Activated T-helper 9 cell treated with anti-CD3 and anti-CD28 coated beads, Interleukin-2, amount 50 U/mL, for 16 hours (primary cell): ENCODE results near the gene MEPCE.
"Not testable (repeated sequence)": the region's sequence is repeated elsewhere in the genome, so short reads cannot be mapped to it uniquely, and the experiment has no call there.

Experiments
- DNase-seq: peaks from one replicate; pipeline ENCODE4 v3.0.0-alpha.2; 2020; ENCODE audit warnings: low read depth

The MEPCE gene

DNA sequence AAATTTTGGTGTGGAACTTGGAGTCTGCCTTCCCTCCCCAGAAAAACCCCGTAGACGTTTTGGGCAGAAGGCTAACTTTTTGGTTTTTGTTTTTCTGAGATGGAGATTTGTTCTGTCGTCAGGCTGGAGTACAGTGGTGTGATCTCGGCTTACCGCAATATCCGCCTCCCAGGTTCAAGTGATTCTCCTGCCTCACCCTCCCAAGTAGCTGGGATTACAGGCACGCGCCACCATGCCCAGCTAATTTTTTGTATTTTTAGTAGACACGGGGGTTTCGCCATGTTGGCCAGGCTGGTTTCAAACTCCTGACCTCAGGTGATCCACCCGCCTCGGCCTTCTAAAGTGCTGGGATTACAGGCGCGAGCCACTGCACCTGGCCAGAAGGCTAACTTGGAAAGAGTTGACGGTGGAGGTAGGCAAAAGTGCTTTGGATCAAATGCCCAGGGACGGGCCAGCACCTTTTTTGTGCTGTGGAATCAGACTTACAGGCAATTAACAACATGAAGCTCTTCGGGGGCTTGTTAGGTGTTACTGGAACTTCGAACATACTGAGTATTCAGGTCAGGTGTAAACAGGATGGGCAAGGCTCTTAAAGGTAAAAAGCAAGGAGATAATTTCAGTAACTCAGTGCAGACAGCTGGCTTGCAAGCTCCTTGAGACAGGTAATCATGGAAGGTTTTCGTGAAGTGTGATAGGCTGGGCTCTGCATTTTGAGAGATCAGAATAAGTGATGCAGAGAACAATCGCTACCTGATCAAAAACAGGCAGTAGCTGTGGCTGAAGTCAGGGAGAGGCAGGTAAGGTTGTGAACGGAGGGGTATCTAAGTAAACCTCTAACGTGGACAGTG is 4.9 kb downstream of the MEPCE start:
- DNase-seq: no peak

DNA sequence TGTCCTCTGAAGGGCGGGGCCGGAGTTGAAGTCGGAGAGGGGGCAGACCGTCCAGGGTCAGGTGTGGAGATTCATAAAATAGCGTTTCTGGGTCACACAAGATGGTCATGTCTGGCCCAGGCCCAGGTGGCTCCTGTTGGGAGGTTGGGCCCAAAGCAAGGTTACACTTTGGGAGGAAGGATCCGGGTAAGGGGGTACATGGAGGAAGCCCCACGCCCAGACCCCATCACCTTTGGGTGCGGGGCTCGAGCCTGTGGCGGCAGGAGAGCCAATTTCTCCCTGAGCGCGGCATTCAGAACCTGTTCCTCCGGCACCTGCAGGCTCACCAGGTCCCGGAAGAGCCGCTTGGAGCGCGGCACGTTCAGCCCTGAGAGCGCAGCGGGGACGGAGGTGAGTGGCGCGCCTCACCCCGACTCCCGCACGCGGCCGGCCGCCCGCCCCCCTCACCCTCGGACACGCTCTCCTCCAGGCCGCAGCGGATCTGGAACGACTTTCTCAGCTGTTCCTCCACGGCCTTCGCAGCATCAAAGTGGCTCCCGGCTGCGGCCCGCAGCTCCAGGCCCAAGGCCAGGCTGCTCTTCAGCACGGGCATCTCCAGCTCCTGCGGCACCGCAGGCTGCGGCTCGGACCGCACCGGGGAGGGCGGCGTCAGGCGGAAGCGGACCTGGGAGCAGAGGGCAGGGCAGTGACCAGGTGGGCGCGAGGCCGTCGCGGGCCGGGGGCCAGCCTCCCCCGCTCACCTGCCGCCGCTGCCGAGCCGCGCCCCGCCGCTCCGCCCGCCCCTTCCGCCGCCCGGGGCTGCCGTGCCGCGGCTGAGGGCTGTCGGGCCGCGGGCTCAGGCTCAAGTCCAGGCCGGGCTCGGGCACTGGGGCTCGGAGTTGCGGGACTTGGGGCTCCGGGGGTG is 6.0 kb downstream of the MEPCE start:
- DNase-seq: peak; percentile 28

DNA sequence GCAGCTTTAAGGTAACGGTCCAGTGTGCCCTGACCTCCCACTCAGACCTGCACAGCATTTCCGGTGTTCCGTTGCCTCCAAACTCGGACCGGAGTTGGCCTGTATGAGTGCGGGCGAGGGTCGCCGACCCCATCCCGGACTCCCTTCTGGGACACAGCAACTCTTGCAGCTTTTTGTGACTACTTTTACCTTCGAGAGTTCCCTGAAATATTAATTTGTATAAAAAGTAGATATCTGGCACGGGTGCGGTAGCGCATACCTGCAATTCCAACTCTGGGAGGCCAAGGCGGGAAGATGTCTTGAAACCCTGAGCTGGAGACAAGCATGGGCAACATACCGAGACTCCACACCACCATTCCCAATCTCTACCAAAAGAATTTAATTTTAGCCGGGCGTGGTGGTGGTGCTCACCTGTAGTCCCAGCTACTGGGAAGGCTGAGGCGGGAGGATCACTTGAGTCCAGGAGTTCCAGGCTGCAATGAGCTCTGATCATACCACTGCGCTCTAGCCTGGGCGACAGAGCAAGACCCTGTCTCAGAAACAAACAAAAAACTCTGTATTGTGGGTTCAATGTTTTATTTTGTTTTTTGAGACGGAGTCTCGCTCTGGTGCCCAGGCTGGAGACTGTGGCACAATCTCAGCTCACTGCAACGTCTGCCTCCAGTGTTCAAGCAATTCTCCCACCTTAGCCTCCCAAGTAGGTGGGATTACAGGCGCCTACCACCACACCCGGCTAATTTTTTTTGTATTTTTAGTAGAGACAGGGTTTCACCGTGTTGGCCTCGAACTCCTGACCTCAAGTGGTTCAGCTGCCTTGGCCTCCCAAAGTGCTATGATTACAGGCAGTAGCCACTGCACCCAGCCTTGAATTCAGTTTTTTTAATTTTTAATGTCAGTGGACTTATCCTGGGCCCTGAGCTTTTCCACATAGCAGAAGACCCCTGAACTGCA is 7.8 kb downstream of the MEPCE start:
- DNase-seq: no peak

- DNase-seq: no peak
These were observed 8.5 kb downstream of the MEPCE start for GRCh38 chr7:100438172-100438571.

DNA sequence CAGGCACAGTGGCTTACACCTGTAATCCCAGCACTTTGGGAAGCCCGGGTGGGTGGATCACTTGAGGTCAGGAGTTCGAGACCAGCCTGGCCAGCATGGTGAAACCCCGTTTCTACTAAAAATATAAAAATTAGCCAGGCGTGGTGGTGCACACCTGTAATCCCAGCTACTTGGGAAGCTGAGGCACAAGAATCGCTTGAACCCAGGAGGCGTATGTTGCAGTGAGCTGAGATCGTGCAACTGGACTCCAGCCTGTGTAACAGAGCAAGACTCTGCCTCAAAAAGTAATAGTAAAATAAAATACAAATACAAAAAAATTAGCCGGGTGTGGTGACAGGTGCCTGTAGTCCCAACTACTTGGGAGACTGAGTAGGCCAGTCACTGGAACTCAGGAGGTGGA is 9.1 kb downstream of the MEPCE start:
- DNase-seq: not testable (repeated sequence)

DNA sequence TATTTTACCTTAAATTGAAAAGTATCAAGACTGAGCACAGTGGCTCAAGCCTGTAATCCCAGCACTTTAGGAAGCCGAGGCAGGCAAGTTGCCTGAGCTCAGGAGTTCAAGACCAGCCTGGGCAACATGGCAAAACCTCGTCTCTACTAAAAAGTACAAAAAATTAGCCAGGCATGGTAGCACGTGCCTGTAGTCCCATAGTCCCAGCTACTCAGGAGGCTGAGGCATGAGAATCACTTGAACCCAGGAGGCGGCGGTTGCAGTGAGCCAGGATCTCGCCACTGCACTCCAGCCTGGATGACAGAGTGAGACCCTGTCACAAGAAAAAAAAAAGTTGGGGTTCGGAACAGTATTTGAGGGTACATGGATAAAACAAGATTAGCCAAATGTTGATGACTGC is 9.6 kb downstream of the MEPCE start:
- DNase-seq: not testable (repeated sequence)

GRCh38 chr7:100441641-100442535 is 12.3 kb downstream of the MEPCE start:
- DNase-seq: no peak

DNA sequence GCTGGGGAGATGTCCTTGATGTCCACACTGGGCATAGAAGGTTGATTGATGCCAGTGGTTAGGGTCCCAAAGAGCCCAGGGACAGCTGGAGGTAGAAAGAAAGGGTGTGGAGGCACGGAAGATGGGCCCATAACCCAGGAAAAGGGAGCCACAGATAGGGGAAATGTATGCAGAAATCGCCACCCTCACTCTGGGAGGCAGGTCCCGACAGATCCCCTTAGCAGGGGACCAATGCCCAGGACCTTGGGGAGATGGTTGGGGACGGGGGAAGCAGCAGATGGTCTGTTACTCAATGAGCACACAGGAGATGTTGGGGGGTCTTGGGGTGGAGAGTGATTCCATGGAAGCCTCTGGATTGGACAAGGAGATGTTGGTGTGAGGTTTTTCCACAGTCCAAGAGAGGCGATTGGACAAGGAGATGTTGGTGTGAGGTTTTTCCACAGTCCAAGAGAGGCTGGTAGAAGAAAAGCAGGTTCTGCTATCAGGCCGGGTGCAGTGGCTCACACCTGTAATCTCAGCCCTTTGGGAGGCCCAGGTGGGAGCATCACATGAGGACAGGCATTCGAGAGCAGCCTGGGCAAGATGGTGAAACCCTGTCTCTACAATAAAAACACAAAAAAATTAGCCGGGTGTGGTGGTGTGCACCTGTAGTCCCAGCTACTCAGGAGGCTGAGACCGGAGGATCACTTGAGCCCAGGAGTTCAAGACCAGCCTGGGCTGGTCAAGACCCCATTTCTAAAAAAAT is 13.6 kb downstream of the MEPCE start:
- no peak for DNase-seq

DNA sequence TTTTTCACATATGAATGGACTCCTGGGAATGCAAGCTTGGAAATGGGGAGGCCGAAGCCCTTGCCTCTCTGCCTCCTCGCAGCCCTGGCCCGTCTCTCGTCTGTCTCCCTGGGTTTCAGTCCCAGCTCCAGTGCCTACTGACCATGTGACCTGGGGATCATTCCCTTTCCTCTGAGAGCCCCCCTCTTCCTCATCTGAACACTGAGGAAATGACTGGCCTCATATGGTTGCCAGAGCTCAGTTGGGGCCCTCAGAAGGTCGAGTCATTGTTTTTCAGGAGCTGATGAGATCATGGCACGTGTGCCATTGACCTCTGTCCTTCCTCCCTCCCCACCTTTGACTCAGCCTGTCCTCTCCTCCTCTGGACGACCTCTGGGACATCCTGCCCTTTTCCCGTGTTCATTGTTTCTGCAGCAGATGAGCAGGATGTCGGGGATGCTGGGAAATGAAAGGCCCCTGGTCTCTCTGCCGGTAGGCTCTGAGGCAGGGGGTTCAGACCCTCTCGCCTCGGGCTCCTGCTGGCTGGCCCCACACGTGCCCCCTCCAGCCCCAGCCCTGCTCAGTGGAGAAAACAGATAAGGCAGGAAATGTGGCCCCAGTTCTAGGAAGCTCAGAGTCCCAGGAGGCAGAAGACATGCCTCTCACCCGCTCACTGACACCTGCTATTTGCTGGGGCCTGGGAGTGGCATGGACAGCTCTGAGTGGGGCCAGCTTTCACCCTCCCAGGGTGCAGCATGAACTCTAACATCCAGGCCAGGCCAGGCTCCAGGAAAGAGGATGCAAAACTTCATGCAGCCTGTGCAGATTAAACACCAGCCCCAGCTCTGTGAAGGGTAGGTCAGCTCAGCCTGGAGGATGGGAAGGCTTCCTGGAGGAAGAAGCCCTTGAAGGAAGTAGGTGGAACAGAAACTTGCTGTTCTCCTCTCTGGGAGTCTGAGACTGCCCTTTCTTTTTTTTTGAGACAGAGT is 15.0 kb downstream of the MEPCE start:
- DNase-seq: no peak

- no peak for DNase-seq
These were observed 16.4 kb downstream of the MEPCE start for GRCh38 chr7:100446040-100446439.

DNA sequence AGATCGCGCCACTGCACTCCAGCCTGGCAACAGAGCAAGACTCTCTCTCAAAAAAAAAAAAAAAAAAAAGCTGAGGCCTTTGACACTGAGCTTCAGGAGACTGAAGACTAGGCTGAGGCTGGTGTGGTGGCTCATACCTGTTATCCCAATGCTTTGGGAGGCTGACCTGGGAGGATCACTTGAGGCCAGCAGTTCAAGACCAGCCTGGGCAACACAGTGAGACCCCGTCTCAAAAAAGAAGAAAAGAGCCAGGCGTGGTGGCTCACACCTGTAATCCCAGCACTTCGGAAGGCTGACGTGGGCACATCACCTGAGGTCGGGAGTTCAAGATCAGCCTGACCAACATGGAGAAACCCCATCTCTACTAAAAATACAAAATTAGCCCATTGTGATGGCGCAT is 17.7 kb downstream of the MEPCE start:
- not testable (repeated sequence) for DNase-seq

- DNase-seq: no peak
These were observed 19.7 kb downstream of the MEPCE start for GRCh38 chr7:100449190-100449795.

- DNase-seq: no peak
These were observed 22.9 kb downstream of the MEPCE start for GRCh38 chr7:100452513-100452912.

DNA sequence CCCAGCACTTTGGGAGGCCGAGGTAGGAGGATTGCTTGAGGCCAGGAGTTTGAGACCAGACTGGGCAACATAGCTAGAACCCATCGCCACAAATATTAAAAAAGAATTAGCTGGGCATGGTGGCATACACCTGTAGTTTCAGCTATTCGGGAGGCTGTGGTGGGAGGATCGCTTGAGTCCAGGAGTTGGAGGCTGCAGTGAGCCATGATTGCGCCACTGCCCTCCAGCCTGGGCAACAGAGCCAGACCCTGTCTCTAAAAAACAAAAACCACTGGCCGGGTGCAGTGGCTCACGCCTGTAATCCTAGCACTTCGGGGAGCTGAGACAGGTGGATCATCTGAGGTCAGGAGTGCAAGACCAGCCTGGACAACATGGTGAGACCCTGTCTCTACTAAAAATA is 24.2 kb downstream of the MEPCE start:
- not testable (repeated sequence) for DNase-seq

DNA sequence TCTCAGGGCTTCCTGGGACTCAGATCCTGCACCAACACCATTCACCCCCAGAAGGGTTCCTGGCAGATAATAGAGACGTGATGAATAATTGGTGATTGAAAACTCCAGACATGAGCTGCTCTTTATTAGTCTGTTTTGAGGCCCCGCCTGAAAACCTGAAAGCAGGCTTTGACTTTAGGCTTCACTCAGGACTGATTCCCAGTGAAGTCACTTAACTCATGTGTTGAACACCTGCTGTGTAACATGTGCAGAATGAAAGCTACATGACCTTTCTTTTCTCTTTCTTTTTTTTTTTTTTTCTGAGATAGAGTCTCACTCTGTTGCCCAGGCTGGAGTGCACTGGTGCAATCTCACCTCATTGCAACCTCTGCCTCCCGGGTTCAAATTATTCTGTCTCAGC is 25.6 kb downstream of the MEPCE start:
- DNase-seq: no peak

DNA sequence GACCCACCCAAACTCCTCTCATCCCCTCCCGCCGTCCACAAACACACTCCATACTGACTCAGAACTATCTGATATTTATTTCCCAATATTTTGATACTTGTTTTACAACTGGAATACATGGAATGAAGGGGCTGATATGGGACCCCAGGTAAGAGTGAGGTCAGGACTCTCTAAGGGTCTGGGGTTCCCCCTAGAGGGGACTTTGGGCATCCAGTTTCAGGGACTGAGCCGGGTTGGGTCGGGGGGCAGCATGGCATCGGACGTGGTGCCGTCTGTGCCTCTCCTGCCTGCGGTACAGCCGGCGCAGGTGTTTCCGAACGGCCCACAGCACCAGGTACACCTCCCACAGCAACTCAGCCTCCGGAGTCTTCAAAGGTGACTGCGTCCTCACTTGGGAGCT is 26.9 kb downstream of the MEPCE start:
- DNase-seq: no peak

GRCh38 chr7:100457033-100457432 is 27.4 kb downstream of the MEPCE start:
- DNase-seq: no peak

GRCh38 chr7:100464210-100464660 is 34.6 kb downstream of the MEPCE start, which contains the start of gene SPACDR:
Gene SPACDR (minus strand): TSS chr7:100464260. CDS start chr7:100464025, 235 bp downstream.
- DNase-seq: no peak
